GM18867 (cell line): Measurements from ENCODE around the gene B3GNT3.
"Not testable (repeated sequence)": the region's sequence is repeated elsewhere in the genome, so short reads cannot be mapped to it uniquely, and the experiment has no call there.

Source experiments
- ATAC-seq: cut with Tn5 transposase; IDR thresholded peaks from one replicate; pipeline ENCODE4 v1.9.1; 2021; ENCODE audit warnings: mild to moderate bottlenecking, moderate library complexity; ENCODE audit not compliant: unreplicated experiment

The B3GNT3 gene

DNA sequence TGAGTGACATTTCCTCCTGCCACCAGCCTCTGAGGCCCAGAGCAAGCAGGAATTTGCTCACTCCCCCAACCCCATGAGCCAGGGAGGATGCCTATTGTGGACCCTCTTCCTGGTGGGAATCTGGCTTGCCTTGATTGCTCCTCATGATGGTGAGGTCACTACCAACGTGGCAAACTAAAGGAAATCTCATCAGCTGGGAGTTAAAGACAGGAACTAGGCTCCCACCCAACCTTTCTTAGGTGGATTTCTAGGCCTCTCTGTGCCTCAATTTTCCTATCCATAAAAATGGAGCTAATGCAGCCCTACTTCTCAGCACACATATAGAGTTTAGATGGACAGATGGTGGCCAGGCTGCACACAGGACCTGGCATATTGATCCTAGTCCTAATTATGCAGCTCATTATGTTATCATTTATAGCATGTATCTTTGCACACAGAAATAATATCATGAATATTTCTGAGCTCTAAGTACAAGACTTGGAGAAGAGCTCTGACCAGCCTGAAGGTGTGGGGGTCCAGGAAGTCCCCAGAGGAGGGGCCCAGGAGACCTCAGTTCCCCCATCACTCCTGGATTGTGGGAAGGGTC, 2.0 kb downstream of the B3GNT3 start:
- no peak for ATAC-seq

DNA sequence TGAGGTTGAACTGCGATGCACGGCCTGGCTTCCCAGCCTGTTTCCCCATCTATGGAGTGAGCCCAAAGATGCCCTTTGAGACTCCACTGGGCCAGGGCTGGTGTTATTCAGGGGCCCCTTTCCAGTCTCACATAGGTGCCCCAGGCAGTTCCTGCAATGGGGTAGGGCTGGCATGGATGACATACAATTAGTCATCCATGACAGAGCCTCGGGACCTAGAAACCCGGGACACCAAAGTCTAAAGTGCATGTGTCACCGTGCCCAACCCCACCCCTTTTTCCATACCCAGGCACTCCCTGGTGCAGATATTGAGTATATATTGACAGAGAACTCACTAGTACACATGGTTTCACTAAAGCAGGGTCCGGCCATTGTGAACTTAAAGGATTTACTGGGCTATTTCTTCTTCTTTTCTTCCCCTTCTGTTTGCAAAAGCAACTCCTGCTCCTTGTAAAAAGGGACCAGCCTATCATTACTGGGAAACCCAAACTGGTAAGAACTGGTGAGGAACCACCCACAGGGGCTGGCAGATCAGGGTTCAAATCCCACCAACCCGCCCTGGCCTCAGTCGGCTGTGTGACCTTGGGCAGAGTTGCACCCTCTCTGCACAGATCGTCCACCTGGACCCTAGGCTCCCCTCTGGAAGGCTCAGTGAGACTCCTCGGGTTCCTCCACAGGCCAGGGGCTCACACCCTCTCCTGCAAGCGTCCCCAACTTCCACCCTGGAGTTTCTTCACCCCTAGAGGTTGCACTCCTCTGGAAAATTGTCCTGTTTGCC, 2.7 kb downstream of the B3GNT3 start:
- ATAC-seq, result no peak

DNA sequence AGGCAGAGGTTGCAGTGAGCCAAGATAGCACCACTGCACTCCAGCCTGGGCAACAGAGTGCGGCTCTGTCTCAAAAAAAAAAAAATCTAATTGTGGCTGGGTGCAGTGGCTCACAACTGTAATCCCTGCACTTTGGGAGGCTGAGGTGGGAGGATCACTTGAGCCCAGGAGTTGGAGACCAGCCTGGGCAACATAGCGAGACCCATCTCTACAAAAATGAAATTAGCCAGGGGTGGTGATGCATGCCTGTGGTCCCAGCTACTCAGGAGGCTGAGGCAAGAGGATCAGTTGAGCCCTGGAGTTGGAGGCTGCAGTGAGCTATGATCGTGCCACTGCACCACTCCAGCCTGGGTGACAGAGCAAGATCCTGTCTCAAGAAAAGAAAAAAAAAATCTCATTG, 3.7 kb downstream of the B3GNT3 start:
- ATAC-seq, result not testable (repeated sequence)

DNA sequence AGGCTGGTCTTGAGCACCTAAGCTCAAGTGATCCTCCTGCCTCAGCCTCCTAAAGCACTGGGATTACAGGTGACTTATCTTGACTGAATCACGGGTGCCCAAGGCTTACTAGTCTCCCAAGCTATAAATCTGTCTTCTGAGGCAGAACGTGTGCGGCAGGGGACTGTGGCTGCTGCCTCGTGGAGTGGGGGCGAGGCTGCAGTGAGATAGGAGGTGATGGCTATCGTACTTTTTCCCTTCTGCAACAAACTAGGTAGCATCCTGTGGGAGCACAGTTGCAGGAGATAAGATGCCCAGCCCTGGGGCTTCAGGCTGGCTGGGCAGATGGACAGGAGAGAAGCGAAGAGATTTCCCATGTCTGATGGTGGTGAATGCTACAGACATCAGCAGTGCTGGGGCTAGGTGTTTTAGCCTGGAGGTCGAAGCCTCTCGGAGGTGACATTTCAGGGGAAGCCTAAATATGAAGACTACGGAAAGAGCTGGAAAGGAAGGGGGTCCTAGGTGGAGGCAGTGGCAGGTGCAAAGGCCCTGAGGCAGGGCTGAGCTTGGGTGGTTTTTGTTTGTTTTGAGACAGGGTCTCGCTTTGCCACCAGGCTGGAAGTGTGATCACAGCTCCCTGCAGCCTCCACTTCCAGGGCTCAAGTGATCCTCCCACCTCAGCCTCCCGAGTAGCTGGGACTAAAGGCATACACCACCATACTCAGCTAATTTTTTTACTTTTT, 7.4 kb downstream of the B3GNT3 start:
- ATAC-seq, result no peak

DNA sequence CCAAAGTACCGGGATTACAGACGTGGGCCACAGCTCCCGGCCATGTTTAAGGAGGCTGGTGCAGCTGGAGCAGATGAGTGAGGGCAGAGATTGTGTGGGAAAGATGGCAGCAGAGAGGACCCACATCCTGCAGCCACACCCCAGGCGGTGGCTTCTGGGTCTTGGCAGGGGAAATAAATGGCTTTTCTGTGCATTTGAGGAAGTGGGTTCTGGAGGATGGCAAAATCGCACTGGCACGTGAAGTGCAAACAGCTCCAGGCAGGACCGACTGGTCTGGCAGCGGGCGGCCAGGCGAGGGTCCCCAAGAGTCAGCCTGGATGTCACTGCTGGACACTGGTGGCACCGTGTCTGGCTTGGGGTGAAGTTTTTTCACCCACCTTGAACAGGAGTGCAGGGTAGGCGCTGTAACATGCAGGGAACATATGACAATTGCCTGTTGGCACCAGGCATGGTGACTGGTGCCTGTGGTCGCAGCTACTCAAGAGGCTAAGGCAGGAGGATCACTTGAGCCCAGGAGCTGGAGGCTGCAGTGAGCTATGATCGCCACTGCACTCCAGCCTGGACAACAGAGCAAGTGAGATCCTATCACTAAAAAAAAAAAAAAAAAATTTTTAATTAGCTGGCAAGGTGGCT, 8.4 kb downstream of the B3GNT3 start:
- ATAC-seq, result no peak

DNA sequence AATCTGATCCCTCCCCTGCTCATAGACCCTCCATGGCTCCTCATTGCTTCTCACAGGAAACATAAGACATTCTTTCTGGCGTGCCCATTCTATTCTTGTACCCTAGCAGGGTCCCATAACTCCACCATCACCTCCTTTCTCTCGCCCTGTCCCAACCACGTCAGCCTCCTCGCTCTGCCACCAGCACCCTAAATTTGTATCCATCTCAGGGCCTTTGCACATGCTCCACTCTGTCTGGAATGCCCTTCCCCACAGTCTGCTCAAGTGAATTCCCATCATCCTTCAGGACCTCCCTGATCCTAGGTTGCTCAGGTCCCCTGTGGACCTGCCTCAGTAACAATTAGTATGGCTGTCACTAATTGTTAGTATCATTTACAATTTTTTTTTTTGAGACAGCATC, 10.5 kb downstream of the B3GNT3 start:
- ATAC-seq, result no peak

DNA sequence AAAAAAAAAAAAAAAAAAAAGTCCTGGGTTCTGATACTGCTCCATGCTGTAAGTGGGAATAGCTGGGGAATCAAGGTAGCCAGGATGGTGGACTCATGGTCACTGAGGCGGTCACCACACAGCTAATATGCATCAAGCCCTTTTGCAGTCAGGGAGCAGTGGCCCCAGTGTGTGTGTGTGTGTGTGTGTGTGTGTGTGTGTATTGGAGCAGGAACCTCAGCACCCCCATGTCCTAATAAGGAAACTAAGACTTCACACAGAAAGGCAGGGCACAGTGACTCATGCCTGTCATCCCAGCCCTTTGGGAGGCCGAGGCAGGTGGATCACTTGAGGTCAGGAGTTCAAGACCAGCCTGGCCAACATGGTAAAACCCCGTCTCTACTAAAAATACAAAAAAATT, 12.0 kb downstream of the B3GNT3 start:
- no peak for ATAC-seq

DNA sequence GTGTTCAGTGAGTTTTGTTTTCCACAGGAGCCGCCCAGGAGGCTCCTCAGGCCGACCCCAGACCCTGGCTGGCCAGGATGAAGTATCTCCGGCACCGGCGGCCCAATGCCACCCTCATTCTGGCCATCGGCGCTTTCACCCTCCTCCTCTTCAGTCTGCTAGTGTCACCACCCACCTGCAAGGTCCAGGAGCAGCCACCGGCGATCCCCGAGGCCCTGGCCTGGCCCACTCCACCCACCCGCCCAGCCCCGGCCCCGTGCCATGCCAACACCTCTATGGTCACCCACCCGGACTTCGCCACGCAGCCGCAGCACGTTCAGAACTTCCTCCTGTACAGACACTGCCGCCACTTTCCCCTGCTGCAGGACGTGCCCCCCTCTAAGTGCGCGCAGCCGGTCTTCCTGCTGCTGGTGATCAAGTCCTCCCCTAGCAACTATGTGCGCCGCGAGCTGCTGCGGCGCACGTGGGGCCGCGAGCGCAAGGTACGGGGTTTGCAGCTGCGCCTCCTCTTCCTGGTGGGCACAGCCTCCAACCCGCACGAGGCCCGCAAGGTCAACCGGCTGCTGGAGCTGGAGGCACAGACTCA, 12.9 kb downstream of the B3GNT3 start:
- ATAC-seq, result no peak

DNA sequence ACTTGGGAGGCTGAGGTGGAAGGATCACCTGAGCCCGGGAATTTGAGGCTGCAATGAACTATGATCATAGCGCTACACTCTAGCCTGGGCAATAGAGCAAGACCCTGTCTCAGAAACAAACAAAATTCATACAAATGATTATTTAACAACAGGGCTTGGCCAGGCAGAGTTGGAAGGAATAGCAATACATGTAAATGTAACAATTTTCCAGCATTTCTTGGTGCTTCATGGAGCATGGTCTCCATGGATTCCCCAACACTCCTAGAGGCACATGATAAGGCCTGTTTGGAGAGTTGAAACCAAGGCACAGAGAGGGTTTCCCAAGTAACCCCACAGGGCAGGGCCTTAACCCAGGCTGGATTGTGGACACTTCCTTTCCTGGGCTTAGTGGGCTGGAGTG, 16.2 kb downstream of the B3GNT3 start:
- ATAC-seq, result no peak

DNA sequence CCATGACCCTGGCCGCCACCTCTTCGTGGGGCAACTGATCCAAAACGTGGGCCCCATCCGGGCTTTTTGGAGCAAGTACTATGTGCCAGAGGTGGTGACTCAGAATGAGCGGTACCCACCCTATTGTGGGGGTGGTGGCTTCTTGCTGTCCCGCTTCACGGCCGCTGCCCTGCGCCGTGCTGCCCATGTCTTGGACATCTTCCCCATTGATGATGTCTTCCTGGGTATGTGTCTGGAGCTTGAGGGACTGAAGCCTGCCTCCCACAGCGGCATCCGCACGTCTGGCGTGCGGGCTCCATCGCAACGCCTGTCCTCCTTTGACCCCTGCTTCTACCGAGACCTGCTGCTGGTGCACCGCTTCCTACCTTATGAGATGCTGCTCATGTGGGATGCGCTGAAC, 16.7 kb downstream of the B3GNT3 start:
- no peak for ATAC-seq

DNA sequence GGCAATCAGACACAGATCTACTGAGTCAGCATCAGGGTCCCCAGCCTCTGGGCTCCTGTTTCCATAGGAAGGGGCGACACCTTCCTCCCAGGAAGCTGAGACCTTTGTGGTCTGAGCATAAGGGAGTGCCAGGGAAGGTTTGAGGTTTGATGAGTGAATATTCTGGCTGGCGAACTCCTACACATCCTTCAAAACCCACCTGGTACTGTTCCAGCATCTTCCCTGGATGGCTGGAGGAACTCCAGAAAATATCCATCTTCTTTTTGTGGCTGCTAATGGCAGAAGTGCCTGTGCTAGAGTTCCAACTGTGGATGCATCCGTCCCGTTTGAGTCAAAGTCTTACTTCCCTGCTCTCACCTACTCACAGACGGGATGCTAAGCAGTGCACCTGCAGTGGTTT, 17.2 kb downstream of the B3GNT3 start:
- no peak for ATAC-seq

DNA sequence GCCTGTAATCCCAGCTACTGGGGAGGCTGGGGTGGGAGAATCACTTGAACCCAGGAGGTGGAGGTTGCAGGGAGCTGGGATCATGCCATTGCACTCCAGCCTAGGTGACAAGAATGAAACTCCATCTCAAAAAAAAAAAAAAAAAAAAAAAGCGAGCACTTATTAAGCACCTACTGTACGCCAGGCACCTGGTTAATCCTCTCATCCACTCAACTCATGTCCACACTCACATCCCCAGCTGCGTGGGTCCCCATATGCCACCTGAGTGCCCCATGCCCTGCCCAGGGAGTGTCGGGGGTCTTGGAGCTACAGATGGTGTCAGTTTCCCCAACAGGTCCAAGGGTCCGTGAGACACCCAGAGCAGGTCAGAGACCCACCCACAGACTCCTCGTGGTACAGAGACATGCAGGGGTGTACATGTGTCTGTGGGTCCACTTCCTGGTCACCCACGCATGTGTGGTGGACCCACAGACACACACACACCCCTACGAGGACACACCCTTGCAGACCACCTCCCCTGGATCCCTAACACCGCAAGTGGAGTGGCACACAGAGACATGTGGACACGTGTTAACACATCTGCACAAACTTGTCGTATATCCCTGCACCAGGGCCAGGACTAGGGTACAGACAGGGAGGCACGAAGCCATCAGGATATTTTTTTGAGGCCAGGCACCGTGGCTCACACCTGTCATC, 22.9 kb downstream of the B3GNT3 start:
- no peak for ATAC-seq

DNA sequence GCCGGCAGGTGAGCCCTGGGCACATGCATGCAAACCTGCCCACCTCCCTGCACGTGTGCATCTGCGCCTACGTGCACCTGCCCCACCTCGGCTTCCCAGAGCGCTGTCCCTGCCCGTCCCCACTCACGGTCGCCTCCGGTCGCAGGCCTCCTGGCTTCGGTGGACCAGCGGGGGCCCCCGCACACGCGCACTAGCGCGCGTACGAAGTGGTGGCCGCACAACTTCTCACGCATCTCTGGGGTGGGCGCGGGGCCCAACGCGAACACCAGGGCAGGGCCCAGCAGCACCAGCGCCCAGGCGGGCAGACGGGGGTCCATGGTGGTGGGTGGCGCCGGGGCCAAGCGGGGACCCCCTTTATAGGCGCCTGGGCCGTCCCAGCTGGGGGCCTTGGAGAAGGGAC, 26.3 kb downstream of the B3GNT3 start, which contains the start of gene INSL3:
Gene INSL3, minus strand, starts transcription at position 330 of the 400 bp plus-strand sequence. Its CDS starts 13 bp downstream, at position 317.
- ATAC-seq, result no peak

DNA sequence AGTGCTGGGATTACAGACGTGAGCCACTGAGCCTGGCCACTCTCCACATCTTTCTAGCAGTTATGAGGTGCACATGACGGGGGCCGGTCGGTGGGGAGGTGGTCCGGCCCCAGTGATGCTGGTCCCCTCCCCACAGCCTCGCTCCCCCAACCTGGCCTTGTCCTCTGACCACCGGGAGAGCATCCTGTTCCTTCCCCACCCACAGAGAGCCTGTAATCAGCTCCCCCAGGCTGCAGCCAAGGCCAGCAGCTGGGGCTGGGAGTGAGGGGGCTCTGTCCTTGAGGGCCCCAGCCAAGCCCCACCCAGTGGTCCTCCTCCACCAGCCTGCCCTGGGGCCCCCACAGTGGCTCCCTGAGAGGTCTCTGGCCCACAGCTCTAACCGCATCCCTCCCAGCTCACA, 29.4 kb downstream of the B3GNT3 start:
- no peak for ATAC-seq

DNA sequence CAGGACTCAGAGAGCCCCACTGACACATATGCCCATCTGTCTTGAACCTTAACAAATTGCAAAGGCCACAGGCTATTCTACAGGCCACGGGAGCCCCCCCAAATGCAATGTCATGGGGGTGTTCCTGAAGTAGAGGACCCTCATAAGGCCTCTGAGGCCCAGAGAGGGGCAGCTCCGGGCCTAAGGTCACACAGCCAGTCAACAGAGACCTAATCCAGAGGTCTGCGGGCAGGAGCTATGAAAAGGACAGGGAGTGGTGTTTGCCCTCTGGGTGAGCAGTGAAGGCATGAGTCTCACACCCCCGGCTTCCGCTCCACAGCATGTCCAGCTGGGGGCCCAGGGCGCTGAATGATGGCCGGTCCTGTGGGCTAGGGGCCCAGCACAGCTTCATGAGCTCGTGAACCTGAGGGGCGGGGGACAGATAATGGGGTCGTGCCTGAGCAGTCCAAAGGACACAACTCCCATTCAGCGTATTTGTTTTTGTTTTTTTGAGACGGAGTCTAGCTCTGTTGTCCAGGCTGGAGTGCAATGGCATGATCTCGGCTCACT, 31.6 kb downstream of the B3GNT3 start:
- no peak for ATAC-seq

DNA sequence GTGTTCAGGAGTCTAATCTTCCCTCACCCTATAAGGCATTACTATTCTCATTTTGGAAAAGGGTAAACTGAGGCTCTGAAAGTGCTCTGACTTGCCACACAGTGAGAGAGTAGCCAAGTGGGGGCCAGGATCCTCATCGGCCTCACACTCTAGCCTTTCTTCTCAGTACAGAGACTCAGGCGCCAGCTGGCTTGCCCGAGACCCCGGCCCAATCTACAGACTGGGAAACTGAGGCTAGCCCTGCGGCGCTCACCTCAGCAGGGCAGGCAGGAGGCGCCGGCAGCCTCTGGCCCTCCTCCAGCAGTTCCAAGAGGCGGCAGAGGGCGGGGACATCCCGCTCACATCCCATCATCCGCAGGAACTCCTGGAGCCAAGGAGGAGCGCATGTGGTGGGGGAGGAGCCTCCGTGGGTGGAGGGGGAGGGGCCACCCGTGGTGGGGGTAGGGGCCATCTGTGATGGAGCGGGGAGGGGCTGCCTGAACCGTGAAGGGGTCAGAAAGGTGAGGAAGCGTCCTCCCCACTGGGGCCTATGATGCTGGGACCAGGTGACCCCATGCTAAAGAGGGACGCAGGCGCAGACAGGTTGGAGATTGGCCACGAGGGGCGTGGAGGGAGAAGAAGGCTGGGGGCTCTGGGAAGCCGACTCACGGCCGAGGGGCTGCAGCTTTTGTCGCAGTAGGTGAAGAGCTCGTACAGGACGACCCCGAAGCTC, 35.1 kb downstream of the B3GNT3 start:
- ATAC-seq, result no peak

DNA sequence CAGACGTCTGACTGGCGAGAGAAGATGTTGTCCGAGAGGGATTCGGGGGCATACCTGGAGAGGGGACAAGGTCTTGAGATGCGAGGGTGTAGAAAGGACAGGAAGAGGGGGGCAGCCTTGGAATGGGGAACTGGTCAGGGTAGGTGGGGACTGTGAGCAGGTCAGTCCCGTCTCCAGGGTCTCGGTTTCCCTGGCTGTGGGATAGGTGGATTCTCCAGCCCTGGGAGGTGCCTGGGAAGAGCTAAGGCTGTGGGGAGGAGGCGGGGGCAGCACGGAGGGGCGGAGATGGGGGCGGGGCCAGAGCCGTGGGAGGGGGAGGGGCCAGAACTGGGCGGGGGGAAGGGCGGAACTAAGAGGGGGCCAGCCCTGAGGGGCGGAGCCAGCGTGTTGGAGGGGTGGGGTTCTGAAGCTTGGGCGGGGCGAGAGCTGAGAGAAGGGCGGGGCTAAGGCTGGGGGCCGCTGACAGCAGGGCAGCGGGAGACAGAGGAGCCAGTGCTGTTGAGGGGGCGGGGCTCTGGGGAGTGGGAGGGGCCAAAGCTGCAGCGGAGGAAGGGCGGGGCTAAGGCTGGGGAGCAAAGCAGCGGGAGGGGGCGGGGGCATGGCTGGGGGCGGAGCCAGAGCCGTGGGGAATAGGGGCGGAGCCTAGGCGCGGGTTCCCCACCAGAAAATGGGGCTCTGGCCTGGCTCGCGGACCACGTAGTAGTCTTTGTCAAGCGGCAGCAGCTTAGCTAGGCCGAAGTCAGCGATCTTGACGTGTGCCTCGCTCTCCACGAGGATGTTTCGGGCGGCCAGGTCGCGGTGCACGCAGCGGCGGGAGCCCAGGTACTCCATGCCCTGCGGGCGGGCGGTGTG, 35.9 kb downstream of the B3GNT3 start:
- no peak for ATAC-seq

DNA sequence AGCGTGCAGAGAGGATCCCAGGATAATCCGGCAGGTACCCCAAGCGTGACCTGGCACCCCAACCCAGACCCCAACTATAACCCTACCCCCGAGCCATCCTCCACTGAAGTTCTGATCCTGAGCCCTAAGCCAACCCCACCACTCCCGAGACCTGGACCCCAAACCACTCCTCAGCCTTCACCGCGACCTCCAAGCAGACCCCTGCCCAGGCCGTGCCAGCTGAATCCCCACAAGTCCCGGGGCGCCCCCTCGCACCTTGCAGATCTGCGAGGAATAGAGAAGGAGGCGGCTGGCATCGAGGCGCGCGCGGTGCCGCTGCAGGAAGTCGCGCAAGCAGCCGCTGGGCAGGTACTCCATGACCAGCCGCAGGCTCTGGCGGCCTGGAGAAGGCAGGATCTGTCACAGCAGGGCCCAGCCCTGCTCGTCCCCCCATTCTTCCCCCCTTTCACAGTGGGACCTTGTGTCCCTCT, 36.5 kb downstream of the B3GNT3 start:
- no peak for ATAC-seq
